ENCODE results near the gene FERMT1.
"Not testable (repeated sequence)": the region's sequence is repeated elsewhere in the genome, so short reads cannot be mapped to it uniquely, and the experiment has no call there.

The FERMT1 gene

GRCh38 chr20:6036213-6036612 lies 86.6 kb downstream of the FERMT1 start:
- DNase-seq: no peak

DNA sequence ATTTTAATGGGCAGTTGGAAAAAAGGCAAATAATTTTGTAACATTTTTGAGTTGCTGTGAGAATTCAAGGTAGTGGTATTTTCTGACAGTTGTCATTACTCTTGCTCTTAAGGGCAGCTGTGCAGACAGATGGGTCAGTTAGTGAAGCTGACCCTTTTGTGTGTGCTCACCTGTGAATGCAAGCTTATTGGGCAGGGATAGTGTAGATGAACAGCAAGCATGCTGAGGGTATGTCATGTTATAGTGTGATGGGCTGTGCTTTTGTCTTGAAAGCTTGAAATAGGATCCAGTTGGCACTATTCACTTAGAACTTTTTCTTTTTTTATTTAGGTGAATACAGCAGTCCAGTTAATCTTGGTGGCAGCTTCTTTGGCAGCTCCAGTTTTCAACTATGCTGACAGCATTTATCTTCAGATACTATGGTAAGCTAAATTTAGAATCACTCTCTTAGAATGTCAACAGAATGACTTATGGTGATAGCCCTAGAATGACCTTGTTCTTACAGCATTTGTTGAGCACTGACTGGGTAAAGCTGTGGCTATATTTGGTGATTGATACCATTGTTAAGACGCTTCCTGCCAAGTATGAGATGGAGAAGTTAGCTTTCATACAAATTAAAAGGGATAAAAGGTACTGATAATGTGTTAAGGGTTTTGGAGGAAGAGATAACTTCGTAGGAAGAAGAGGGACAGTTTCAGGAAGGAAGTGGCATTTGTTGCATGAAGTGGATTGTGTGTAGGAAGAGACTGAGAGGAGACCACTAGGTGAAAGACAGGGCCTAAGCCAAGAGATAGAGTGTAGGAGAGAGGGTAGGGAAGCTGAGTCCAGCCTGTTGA lies 88.5 kb downstream of the FERMT1 start:
- no peak for DNase-seq

DNA sequence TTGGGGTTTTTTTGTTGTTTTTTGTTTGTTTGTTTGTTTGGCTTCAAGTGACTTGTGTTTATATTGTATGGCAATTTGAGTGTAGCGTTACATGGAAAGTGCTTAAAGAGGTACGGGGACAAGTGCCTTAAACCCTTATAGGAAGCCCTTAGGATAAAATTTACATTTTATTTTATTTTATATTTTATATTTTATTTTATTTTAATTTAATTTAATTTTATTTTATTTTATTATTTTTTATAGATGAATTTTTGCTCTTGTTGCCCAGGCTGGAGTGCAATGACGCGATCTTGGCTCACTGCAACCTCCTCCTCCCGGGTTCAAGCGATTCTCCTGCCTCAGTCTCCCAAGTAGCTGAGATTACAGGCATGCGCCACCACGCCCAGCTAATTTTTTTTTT lies 89.9 kb downstream of the FERMT1 start:
- DNase-seq: not testable (repeated sequence)

DNA sequence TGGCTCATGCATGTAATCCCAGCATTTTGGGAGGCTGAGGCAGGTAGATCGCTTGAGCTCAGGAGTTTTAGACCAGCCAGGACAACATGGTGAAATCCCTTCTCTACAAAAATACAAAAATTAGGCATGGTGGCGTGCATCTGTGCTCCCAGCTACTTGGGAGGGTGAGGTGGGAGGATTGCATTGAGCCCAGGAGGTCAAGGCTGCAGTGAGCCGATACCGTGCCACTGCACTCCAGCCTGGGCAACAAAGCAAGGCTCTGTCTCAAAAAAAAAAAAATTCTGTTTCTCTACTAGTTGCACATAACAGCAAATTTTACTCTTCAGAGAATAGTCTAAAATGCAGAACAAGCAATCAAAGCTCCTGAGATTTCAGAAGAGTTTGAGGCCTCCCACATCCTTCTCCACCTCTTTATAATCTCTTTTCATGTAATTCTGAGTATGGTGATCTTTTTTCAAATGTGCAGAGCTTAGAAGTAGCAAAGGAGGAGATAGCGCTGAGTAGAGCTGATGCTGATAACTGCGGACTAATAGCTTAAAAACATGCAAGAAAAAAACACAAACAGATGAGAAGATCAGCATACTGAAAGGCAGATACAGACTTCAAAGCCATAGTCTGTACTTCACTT lies 92.3 kb downstream of the FERMT1 start:
- DNase-seq: no peak

DNA sequence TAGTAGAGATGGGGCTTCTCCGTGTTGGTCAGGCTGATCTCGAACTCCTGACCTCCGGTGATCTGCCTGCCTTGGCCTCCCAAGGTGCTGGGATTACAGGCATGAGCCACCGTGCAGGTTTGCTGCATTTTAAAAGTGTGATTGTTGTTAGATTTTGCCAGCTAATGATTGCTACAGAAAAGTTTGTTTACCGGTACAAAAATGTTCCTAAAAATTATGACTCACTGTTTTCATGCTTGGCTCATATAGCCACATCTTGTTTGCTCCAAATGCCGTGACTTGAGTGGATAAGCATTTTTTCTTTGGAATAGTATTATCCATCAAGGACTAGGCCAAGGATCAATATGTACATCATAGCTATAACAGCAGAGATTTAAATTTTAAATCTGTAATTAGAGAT lies 93.3 kb downstream of the FERMT1 start:
- no peak for DNase-seq

DNA sequence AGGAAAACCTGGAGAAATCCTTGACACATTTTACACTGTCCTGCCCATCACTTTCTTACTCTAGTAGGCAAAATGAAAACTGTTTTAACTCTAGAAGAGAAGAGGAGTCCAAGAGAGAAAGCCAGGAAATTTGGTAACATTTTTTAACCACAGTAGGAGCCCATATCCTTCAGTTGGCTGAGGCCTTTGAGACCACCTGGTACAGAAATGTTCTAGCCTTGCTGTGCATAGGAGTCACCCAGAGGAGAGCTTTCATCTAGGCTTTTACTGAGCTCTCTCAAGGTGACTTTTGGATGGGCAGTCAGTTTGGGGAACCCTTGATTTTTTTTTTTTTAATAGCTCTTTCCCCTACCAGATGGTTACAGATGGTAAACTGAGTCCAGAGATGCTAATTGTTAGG lies 94.0 kb downstream of the FERMT1 start:
- DNase-seq: no peak

DNA sequence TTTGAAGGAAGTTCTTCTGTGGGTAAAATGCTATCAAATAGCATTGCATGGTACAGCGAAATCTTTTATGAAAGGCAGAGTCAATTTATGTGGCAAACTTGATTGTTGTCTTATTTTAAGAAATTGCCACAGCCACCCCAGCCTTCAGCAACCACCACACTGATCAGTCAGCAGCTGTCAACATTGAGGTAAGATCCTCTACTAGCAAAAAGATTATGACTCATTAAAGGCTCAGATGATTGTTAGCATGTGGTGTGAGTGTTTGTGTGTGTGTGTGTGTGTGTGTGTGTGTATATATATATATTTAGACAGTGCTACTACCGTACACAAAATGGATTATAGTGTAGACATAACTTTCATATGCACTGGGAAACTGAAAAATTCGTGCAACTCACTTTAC lies 96.8 kb downstream of the FERMT1 start:
- DNase-seq: no peak

All from T1000 (cell line).